IMR-90 (cell line): ENCODE results near the gene NAV2.

ENCODE experiments used
- BHLHE40 ChIP-seq: fragments of 150-350 bp; IDR thresholded peaks from 2 replicates; pipeline ENCODE4 v1.6.1; 2016; ENCODE audit warnings: mild to moderate bottlenecking, low read depth, low read length
- CEBPB ChIP-seq: IDR thresholded peaks from 2 replicates; pipeline ENCODE4 v1.6.1; 2012; ENCODE audit warnings: low read depth, low read length, improper control_type of control experiment
- CTCF ChIP-seq: conservative IDR thresholded peaks from 2 replicates; pipeline ENCODE4 v1.5.1; 2012; ENCODE audit warnings: mild to moderate bottlenecking, low read depth, low read length, improper control_type of control experiment
- ELK1 ChIP-seq: fragments of 150-350 bp; IDR thresholded peaks from 2 replicates; pipeline ENCODE4 v1.6.1; 2016; ENCODE audit warnings: low read depth, mild to moderate bottlenecking, low read length, moderate library complexity, borderline replicate concordance
- FOS ChIP-seq: fragments of 150-350 bp; IDR thresholded peaks from 2 replicates; pipeline ENCODE4 v1.6.1; 2016; ENCODE audit warnings: low read depth, low read length
- MAFK ChIP-seq: IDR thresholded peaks from 2 replicates; pipeline ENCODE4 v1.6.1; 2012; ENCODE audit warnings: low read depth, low read length, improper control_type of control experiment
- MXI1 ChIP-seq: IDR thresholded peaks from 2 replicates; pipeline ENCODE4 v1.6.1; 2012; ENCODE audit warnings: low read depth, mild to moderate bottlenecking, low read length, moderate library complexity, borderline replicate concordance
- NFE2L2 ChIP-seq: fragments of 150-350 bp; IDR thresholded peaks from 2 replicates; pipeline ENCODE4 v1.6.1; 2016; ENCODE audit warnings: low read depth, mild to moderate bottlenecking, low read length
- POLR2A ChIP-seq: IDR thresholded peaks from 2 replicates; pipeline ENCODE4 v1.6.1; 2012; ENCODE audit warnings: mild to moderate bottlenecking, low read depth, low read length
- RAD21 ChIP-seq: IDR thresholded peaks from 2 replicates; pipeline ENCODE4 v1.6.1; 2012; ENCODE audit warnings: low read length, improper control_type of control experiment
- RCOR1 ChIP-seq: IDR thresholded peaks from 2 replicates; pipeline ENCODE4 v1.6.1; 2012; ENCODE audit warnings: mild to moderate bottlenecking, low read length, improper control_type of control experiment; ENCODE audit not compliant: insufficient replicate concordance
- RFX5 ChIP-seq: IDR thresholded peaks from 2 replicates; pipeline ENCODE4 v1.8.0; 2012; ENCODE audit warnings: low read depth, mild to moderate bottlenecking, low read length, moderate library complexity
- SMC3 ChIP-seq: fragments of 150-350 bp; IDR thresholded peaks from 2 replicates; pipeline ENCODE4 v1.6.1; 2016; ENCODE audit warnings: low read depth, mild to moderate bottlenecking, antibody characterized with exemption, low read length, moderate library complexity
- USF2 ChIP-seq: fragments of 150-350 bp; IDR thresholded peaks from 2 replicates; pipeline ENCODE4 v1.6.1; 2017; ENCODE audit warnings: mild to moderate bottlenecking, antibody characterized with exemption, low read length, low read depth

- TF ChIP-seq CTCF, result no peak
- no peak for TF ChIP-seq CEBPB
- TF ChIP-seq BHLHE40, result no peak
- TF ChIP-seq RAD21, result no peak
- TF ChIP-seq RFX5, result no peak
- no peak for TF ChIP-seq MXI1
- no peak for TF ChIP-seq POLR2A
- TF ChIP-seq ELK1, result no peak
- TF ChIP-seq SMC3, result no peak
- no peak for TF ChIP-seq USF2
- TF ChIP-seq MAFK, result no peak
- TF ChIP-seq RCOR1, result no peak
- TF ChIP-seq FOS, result no peak
- TF ChIP-seq NFE2L2, result no peak
These were observed 98.7 kb downstream of the NAV2 start for GRCh38 chr11:19811380-19811779.
